HPDE6-E6E7 (cell line): ENCODE measurements around the gene DNAJC13.
A peak's percentile ranks its signal among the peaks of the same experiment; 100 is the strongest.

Source experiments
- DNase-seq: peaks from one replicate; pipeline ENCODE4 v3.0.0; 2011; ENCODE audit warnings: missing footprints; ENCODE audit errors: extremely low spot score

DNAJC13 gene

DNA sequence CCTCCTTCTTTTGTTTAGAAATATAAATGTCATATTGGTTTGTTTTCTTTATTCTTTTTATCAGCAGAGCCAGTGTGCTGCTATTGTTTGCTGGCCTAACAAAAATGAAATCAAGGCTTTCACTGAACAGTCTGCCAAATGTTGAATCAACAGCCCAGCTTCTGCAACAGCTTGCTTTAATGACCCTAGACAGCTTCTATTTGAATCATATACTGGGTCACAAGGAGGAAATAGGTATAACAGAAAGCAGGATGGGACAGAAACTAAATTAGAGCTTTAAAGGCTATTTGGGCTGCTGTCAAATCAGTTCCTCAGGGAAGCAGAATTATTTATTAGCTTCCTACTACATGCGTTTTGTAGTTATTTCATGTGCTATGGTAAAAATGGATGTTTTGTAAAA, 12.1 kb upstream of the DNAJC13 start:
- no peak for DNase-seq

DNA sequence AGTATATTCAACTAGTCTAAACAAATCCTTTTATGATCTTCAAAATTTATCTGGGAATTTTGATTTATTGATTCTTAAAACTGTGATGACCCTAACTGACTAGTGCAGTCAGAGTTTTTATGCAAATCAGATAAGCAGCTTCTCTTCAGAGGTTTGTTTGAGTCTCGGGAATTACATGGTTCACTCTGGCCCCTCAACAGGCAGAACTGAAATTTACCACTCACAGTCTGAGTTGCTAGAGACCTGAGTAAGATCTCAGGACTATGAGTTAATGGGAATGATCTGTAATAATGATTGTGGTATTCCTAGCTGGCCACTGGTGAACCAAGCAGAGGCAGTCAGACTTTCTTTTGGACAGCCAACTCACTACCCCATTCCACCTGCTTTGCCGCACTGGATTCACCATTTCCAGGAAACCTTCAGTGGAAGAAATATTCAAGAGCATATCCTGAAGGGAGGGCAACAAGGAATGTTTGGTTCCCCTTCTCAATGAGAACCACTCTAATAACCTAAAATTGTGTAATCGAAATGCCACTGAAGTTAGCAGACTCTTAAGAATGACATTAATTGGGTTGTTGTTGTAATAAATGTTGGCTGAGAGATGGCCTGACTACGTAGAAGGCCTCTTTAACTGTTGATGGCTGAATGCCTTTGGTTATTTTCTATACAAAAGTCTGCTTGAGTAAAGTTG, 11.5 kb upstream of the DNAJC13 start:
- no peak for DNase-seq

DNA sequence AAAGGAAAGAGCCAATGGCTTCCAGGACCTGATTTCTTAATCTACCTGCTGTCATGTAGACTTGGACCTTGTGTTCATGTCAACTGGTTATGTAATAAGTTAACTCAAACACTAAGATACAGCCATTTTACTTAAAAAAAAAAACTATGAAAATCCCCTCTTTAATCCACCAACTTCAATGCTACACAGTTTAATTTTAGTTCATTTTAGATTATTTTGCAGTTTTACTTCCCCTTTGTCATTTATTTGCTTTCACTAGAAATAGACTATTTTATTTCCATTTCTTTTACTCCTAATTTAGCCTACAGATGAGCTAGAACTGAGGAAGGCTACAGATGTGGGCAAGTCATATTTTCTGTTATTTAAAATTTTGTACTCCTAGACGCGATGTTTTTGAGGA, 10.7 kb upstream of the DNAJC13 start:
- no peak for DNase-seq

DNA sequence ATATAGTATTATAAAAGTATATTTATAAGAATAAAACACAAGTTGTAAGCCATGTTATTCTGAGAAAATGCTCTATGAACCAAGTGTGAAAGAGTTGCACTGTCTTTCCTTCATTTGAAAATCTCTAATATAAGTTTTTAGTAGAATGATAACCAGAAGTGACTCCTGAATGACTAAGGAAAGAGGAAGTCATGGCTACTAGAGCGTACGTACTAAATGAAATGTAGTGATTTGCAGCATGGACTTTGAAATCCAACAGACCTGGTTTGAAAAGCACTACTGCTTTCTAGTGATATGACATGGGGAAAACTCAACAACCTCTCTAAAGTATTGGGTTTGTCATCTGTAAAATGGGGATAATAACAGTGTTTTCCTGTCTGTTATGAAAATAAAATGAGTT, 10.3 kb upstream of the DNAJC13 start:
- DNase-seq: no peak

DNA sequence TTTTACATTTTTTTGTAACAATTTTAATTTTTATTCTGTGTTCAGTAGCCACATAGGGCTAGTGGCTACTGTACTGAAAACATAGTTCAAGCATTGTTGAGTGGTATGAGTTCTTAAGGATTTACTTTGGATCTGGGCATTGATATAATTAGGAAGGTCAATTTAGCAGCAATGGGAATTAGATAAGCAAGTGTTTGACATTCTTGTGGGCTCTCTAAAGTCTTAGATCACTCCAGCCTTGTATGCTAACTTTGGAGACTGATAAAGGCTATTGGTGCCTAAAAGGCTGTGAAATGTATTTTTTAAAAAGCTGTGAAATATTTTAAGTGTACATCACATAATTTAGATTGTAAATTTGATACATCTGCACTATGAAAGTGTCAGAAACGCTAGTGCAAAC, 2.5 kb upstream of the DNAJC13 start:
- no peak for DNase-seq

DNA sequence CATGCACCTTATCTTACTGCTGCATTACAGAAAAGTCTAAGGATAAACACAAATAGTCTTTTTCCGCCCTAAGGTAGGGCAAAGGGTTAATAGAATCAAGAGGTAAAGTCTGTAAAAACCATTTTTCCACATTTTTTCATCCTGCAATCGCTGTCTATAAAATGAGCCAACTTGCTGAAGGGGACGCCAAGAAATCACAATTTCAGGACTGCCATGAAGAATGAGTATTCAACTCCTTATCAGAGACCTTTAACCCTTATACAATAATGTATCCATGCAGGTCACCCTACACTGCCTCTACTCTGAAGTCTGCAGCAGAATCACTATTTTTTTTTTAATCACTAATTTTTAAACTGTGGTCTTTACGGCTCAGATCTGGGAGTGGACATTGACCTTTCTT, 1.1 kb upstream of the DNAJC13 start:
- DNase-seq: no peak

DNA sequence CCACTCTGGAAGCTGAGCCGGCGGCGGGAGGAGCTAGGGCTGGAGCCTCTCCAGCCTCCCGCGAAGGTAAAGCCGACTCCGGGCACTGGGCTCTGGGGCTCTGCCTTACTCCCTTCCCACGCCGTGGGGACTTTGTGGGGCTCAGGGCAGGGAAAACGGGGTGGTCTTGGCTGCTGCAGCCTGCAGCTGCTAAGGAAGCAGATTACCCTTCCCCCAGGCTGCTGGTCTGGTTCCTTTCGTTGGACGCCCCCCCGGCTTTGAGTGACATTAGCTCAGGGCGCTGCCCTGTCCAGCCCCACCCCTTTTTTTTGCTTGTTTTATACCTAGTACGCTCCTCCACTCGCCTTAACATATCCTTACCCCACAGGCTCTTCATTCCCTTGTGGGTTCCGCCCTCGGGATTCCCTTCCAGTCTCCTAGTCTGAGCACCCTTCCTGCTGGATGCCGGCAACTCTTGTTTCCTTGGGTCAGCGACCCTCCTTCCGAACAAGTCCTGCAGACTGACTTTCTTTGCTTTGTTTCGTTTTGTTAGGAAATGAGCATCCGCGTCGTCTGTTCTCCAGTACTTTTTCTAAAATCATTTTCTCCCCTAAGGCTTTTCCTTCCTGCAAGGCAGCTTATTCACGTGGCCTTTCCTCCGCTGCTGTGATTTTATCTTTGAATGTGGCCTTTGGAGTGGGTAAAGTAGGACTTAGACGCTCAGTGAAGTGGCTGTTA, 551 bp downstream of the DNAJC13 start:
- peak; percentile 56 for DNase-seq

DNA sequence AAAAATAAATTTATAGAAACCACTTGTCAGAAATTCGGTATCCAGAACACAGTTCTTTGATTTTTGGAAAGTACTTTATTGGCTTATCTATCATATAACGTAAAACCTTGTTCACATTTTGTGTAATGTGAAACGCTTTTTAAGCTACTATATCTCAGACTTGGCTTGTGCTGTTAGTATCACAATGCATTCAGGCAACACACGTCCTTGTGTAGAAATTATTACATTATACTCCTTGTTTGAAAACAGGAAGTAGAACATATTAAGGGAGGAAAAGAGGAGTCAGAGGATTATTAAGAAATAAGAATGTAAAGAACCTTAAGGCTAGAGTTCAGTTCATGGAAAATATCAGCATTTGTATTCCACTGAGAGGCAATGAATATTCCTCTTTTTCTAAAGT, 1.6 kb downstream of the DNAJC13 start:
- DNase-seq: no peak

DNA sequence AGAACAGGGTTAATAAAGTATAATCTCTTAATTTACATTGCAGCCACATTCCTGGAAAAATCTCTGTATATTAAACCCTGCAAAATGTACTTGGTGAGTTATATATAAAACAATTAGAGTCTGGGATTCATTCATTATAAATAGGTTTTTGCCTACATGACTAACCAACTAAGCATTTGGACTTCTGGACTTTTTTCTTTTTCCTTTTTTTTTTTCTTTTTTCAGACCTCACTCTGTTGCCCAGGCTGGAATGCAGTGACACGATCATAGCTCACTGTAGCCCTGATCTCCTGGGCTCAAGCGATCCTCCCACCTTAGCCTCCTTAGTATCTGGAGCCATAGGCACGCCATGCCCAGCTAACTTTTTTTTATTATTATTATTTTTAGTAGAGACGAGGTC, 4.5 kb downstream of the DNAJC13 start:
- no peak for DNase-seq

DNA sequence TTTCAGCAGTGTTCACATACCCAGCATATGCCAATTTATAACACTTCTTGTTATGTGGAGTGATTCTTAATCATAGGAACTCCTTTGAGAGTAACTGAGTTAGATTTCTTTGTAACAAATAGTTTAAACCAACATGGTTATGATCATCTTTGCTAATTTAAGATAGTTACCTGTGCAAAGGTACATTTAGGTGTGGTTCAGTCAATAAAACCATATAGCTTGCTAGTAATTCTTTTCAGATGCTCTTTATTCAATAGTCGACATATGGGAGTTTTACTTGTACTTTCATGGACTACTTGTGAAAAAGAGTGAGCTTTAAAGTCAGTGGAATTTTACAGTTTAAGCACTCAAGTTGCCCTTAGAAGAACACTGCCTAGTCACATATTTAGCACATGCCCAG, 5.2 kb downstream of the DNAJC13 start:
- DNase-seq: no peak

DNA sequence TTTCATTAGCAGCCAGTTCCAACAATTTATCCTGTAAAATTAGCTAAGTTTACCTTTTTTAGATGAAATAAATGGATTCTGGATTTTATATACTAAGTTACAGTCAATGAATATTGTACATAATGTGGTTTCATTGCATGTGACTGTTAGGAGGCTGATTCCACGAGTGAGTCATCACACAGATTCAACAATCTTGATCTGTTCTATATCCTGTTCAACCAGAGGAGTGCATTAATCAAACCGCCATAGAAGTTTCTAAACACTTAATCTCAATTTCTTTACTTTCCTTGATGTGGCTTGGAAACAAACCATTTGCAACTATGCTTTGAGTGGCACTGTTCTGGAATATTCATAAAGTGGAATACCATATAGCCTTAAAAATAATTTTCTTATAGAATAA, 15.3 kb downstream of the DNAJC13 start:
- DNase-seq: peak; percentile 67

DNA sequence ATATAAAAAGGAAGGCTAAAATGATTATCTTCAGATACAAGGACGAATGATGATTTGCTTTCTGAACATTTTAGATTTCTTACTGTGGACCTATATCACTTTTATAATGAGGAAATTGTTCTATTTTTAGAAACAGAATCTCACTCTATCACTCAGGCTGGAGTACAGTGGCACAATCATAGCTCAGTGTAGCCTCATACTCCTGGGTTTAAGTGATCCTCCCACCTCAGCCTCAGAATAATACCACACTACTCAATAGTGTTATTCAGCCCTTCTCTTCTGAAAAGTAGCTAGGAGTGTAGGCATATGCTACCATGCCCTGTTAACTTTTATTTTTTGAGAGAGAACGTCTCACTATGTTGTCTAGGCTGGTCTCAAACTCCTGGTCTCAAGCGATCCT, 15.8 kb downstream of the DNAJC13 start:
- no peak for DNase-seq

DNA sequence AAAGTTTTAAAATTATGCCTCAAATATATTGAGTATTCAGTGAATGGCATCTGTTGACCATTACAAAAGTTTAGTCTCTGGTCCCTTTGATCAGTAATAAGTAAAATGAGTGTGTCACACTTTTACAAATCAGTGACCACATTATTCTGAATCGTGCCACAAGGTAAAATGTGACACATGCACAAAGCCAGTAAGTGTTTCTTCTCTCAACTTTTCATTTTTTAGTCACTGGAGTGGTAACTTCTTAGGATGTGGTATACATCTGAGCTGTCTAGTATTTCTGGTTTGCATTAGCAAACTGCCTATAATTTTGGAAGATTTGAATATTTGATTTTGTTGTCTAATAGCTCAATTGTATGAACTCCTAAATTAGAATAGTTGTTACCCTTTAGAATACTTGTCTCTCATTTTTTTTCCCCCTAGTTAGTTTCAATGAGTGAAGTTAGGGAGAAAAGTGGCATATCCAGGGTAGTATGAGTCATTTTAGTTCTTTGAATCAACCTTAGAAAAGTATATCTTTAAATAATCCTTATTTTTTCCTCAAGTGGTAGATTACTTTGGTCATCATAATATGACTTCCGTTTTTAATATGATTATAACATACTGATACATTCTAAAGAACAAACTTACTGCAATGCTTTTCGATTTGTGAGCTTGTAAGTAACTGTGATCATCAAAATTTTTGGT, 18.1 kb downstream of the DNAJC13 start:
- no peak for DNase-seq

DNA sequence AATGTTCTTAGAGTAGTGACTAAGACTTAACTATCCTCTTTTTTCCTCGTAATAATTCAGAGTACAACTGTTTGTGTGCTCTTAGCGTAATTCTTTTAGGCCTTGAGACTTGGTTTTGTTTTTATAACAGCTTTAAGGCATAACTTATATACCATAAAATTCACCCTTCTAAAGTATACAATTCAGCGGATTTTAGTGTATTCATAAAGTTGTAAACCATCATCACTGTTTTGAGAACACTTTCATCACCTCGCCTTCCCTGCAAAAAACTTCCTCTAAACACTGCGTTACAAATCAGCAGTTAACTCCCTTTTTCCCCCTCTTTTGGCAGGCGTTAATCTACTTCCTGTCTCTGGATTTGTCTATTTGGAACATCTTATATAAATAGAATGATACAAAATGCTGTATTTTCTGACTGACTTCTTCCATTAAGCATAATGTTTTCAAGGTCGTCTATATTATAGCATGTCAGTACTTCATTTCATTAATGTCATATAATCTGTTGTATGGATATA, 18.7 kb downstream of the DNAJC13 start:
- no peak for DNase-seq

DNA sequence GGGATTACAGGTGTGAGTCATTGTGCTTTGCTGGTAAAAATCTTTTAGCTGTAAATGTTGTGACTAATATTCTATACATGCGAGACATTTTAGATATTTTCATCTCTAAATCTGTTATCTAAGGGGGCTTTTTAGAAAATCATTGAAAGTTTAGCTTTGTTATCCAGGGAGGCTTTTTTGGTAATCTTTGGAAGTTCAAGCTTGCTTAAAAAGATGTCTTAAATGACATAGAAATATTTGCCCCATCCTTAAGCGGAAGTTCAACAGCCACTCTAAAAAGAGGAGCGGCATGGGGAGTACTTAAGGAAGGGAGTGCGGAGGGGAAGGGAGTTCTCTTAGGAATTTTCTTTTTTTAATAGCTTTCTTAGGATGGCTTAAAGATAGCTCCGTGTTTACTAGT, 26.1 kb downstream of the DNAJC13 start:
- DNase-seq: no peak

DNA sequence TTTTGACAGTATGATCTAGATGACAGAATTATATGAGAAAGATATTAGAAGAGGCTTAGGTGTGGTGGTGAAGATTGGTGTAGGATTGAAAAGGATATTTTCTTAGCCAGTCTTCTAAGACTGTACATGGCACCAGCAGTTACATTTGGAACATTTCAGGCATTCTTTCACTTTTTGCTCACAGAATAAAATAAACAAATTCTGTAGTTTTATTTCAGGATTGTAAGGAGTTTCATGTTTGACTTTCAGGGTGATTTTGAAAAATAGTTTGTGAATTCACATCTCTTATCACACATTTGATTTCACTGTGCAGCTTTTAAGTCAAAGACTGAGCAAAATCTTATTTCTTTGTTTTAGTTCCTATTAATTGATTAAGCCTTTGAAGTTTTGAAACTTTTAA, 27.1 kb downstream of the DNAJC13 start:
- DNase-seq: no peak

DNA sequence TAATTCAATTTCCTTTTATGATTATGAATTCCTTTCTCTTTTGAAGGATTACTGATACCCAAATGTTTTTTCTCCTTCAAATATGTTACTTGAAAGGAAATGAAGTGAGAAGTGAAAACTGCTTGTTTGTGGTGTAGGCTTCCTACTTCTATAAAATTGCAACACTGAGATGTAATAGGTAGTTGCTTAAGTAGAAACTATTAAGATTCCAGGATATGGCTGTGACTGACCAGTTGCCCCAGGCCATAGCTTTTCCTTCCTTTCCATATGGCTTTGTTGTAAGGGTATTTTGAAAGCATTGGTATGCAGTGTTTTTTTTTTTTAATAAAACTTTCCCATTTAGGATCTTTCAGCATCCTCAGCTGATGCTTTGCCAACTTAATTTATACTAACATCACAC, 28.5 kb downstream of the DNAJC13 start:
- peak; percentile 17 for DNase-seq

DNA sequence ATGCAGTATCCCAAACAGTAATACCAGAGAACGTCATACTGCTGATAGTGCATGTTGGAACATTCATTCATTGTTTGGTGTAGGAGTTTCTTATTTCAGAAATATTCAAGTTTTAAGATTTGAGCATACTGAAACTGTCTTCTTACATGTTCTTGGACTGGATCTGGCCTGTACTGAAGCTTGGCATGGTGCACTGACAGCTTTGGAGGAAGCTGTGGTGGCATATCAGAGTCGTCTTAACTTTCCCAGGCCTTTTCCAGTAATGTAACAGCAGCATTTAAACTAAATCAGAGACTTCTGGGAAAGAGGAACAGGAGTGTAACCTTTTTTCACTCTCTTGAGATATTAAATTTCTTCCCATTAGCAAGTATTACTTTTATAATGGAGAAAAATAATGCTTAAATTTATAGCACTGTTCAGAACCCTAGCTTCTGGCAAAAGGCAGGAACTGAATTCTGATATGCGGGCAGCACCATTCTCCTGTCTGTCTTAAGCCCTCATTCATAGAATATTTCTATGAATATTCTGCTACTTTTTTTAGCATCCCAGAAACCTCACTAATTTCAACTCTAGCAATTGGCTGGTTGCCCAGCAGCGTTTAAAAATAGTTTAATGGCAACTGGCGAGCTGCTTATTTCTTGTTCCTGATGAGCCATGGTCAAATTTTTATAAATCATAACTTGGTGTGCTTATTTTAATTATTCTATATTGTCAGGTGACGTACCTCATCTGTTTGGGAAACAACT, 31.1 kb downstream of the DNAJC13 start:
- DNase-seq: no peak

DNA sequence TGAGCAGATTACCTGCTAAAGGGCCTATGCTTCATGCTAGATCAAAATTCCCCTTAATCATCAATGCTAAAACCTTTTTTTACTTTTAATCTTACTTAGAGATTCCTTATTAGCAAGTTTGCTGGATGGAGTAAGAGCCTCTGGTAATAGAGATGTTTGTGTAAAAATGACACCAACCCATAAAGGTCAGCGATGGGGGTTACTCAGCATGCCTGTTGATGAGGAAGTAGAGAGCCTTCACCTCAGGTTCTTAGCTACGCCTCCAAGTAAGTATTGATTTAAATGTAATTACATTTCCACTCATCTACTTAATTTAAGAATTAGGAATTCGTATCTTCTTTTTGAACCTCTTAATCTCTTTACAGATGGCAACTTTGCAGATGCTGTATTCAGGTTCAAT, 38.8 kb downstream of the DNAJC13 start:
- DNase-seq: no peak

DNA sequence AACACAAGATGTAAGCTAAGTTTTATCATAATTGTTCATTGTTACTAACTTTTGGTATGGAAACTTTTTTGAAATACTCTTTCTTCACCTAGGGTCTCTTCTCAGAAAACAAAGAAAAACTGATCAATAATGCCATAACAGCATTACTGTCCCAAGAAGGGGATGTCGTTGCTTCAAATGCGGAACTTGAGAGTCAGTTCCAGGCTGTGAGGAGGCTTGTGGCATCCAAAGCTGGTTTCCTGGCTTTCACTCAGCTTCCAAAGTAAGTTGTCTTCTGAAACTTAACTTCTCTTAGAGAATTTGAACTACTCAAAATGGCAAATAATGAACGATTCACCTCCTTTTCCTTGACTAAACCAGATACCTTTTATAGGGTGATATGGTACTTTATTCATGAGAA, 39.3 kb downstream of the DNAJC13 start:
- DNase-seq: no peak

DNA sequence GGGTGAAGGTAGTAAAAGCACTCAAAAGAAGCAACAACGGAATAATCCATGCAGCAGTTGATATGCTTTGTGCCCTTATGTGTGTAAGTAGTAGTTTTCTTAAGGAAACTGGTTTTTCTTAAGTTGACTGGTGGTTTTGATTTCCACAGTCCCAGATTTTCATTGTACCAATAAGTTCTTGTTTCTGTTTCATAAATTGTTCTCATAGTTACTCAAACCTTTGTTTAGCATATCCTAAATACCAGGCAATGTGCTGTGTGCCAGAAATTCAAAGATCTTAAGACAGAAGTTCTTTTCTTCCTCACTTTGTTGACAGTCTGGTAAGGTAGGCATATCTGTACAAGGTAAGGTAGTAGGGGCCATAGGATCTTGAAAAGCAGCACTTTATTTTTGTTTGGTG, 40.0 kb downstream of the DNAJC13 start:
- no peak for DNase-seq

DNA sequence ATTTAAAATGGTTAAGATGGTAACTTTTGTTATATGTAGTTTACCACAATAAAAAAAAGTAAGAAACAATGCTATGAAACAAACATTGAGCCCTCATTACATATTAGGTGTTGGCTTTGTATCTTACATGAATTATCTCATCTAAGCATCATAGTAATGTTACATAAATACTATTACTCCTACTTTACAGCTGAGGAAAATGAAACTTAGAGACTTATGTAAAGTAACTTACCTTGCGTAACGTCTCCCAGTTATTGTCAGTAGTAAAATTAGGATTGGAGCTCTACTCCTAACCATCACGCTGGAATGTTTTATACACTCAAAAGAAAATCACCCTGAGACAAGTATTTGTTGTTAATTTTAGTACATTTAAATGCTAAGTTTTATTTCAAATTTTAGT, 42.2 kb downstream of the DNAJC13 start:
- no peak for DNase-seq
